IMR-90 (cell line): ENCODE measurements around the gene PDE4DIP.
"Not testable (repeated sequence)": the region's sequence is repeated elsewhere in the genome, so short reads cannot be mapped to it uniquely, and the experiment has no call there.

Experiments
- BHLHE40 ChIP-seq: fragments of 150-350 bp; IDR thresholded peaks from 2 replicates; pipeline ENCODE4 v1.6.1; 2016; ENCODE audit warnings: mild to moderate bottlenecking, low read depth, low read length
- CHD1 ChIP-seq: IDR thresholded peaks from 2 replicates; pipeline ENCODE4 v1.6.1; 2012; ENCODE audit warnings: low read depth, low read length, improper control_type of control experiment
- CTCF ChIP-seq: conservative IDR thresholded peaks from 2 replicates; pipeline ENCODE4 v1.5.1; 2012; ENCODE audit warnings: mild to moderate bottlenecking, low read depth, low read length, improper control_type of control experiment
- ELK1 ChIP-seq: fragments of 150-350 bp; IDR thresholded peaks from 2 replicates; pipeline ENCODE4 v1.6.1; 2016; ENCODE audit warnings: low read depth, mild to moderate bottlenecking, low read length, moderate library complexity, borderline replicate concordance
- FOS ChIP-seq: fragments of 150-350 bp; IDR thresholded peaks from 2 replicates; pipeline ENCODE4 v1.6.1; 2016; ENCODE audit warnings: low read depth, low read length
- MXI1 ChIP-seq: IDR thresholded peaks from 2 replicates; pipeline ENCODE4 v1.6.1; 2012; ENCODE audit warnings: low read depth, mild to moderate bottlenecking, low read length, moderate library complexity, borderline replicate concordance
- POLR2A ChIP-seq: IDR thresholded peaks from 2 replicates; pipeline ENCODE4 v1.6.1; 2012; ENCODE audit warnings: mild to moderate bottlenecking, low read depth, low read length
- RAD21 ChIP-seq: IDR thresholded peaks from 2 replicates; pipeline ENCODE4 v1.6.1; 2012; ENCODE audit warnings: low read length, improper control_type of control experiment
- RFX5 ChIP-seq: IDR thresholded peaks from 2 replicates; pipeline ENCODE4 v1.8.0; 2012; ENCODE audit warnings: low read depth, mild to moderate bottlenecking, low read length, moderate library complexity
- SMC3 ChIP-seq: fragments of 150-350 bp; IDR thresholded peaks from 2 replicates; pipeline ENCODE4 v1.6.1; 2016; ENCODE audit warnings: low read depth, mild to moderate bottlenecking, antibody characterized with exemption, low read length, moderate library complexity
- USF2 ChIP-seq: fragments of 150-350 bp; IDR thresholded peaks from 2 replicates; pipeline ENCODE4 v1.6.1; 2017; ENCODE audit warnings: mild to moderate bottlenecking, antibody characterized with exemption, low read length, low read depth

- TF ChIP-seq CTCF, POLR2A, MXI1, RFX5, ELK1, BHLHE40, USF2, SMC3, FOS, RAD21, CHD1: not testable (repeated sequence)
Observed at GRCh38 chr1:148890075-148890568, 45.9 kb downstream of the PDE4DIP start.
